B cell (primary cell): ENCODE measurements around the gene PLAC9.

Experiments used
- EZH2 ChIP-seq: IDR thresholded peaks from 2 replicates; pipeline ENCODE4 v1.6.1; 2012; ENCODE audit warnings: borderline replicate concordance, low read depth, mild to moderate bottlenecking, moderate library complexity, low read length; ENCODE audit not compliant: insufficient read depth, poor library complexity, severe bottlenecking
- TF ChIP-seq, protein P1 (sequence below): fragments of 200-600 bp; IDR thresholded peaks from one replicate; pipeline ENCODE4 v1.8.0; 2022; ENCODE audit warnings: antibody characterized with exemption, mild to moderate bottlenecking

DNA sequence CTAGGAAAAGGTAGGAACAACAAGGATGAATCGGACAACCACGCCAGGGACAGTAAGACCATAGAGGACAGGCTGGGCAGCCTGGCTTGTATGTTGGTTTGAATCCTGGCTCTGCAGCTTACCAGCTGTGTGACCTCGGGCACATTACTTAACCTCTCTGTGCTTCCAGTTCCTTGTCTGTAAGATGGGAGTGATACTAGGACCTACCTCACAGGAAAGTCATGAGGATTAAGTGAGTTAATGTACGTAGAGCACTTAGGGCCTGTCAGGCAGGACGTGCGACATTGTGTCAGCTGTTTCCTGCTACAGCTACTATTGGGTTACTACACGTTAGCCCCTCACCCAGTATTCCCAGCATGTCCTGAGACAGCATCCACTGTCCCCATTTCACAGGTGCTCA lies 32.1 kb downstream of the PLAC9 start:
- TF ChIP-seq, protein P1, sequence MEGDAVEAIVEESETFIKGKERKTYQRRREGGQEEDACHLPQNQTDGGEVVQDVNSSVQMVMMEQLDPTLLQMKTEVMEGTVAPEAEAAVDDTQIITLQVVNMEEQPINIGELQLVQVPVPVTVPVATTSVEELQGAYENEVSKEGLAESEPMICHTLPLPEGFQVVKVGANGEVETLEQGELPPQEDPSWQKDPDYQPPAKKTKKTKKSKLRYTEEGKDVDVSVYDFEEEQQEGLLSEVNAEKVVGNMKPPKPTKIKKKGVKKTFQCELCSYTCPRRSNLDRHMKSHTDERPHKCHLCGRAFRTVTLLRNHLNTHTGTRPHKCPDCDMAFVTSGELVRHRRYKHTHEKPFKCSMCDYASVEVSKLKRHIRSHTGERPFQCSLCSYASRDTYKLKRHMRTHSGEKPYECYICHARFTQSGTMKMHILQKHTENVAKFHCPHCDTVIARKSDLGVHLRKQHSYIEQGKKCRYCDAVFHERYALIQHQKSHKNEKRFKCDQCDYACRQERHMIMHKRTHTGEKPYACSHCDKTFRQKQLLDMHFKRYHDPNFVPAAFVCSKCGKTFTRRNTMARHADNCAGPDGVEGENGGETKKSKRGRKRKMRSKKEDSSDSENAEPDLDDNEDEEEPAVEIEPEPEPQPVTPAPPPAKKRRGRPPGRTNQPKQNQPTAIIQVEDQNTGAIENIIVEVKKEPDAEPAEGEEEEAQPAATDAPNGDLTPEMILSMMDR: no peak
- TF ChIP-seq EZH2: no peak
